IgD-negative memory B cell (primary cell): ENCODE results near the gene SGCD. TPM values are rescaled to one million over a fixed set of nuclear protein-coding genes. Genes with fewer than 3 reads are reported as not detected.

Source experiments
- H3K27ac Mint-ChIP-seq, 3 donors: one replicate each; pipeline ENCODE4 v1.8.0; 2020 to 2022; ENCODE audit warnings: mild to moderate bottlenecking in 3 of 3, mixed read lengths in 3 of 3, moderate library complexity in 1 of 3
- H3K27me3 Mint-ChIP-seq: one replicate; pipeline ENCODE4 v1.8.0; 2021; ENCODE audit warnings: mixed read lengths
- H3K36me3 Mint-ChIP-seq: one replicate; pipeline ENCODE4 v1.8.0; 2020; ENCODE audit warnings: mild to moderate bottlenecking, mixed read lengths
- H3K4me1 Mint-ChIP-seq, 3 donors: one replicate each; pipeline ENCODE4 v1.8.0; 2020 to 2022; ENCODE audit warnings: mixed read lengths in 3 of 3, mild to moderate bottlenecking in 1 of 3
- H3K4me3 Mint-ChIP-seq, 4 donors: one replicate each; pipeline ENCODE4 v1.8.0; 2020 to 2022; ENCODE audit warnings: mild to moderate bottlenecking in 4 of 4, mixed read lengths in 4 of 4, moderate library complexity in 3 of 4
- H3K9me3 Mint-ChIP-seq, 3 donors: one replicate each; pipeline ENCODE4 v1.8.0; 2020 to 2021; ENCODE audit warnings: mixed read lengths in 3 of 3, mild to moderate bottlenecking in 1 of 3
- polyA plus RNA-seq: library from polyadenylated mRNA; unstranded; fragments of 300-500 nt; fragmentation: Illumina TruSeq; gene quantifications from one replicate; pipeline ENCODE4 v1.2.3, GENCODE V29; 2021

Gene SGCD
- polyA plus RNA-seq, 1 donor from 2014 or later: not detected

GRCh38 chr5:156715287-156715686, 388.3 kb downstream of the SGCD start:
- no peak overlapping the region for H3K27ac Mint-ChIP-seq
- no peaks in the 10 kb centered on the region for H3K27me3 Mint-ChIP-seq
- no peak overlapping the region for H3K4me3 Mint-ChIP-seq
- no peaks in the 10 kb centered on the region for H3K9me3 Mint-ChIP-seq
- H3K4me1 Mint-ChIP-seq: no peaks in the 10 kb centered on the region
- H3K36me3 Mint-ChIP-seq: no peaks in the 10 kb centered on the region

- no peaks in the 10 kb centered on the region for H3K36me3 Mint-ChIP-seq
- no peak overlapping the region for H3K27ac Mint-ChIP-seq
- H3K4me3 Mint-ChIP-seq: no peak overlapping the region
- H3K9me3 Mint-ChIP-seq: no peaks in the 10 kb centered on the region
- no peaks in the 10 kb centered on the region for H3K4me1 Mint-ChIP-seq
- H3K27me3 Mint-ChIP-seq: no peaks in the 10 kb centered on the region
Observed at GRCh38 chr5:156716591-156717380, 389.8 kb downstream of the SGCD start.

- no peak overlapping the region for H3K4me3 Mint-ChIP-seq
- H3K27me3 Mint-ChIP-seq: peaks cover 2% of the 10 kb centered on the region
- H3K4me1 Mint-ChIP-seq: no peaks in the 10 kb centered on the region
- no peak overlapping the region for H3K27ac Mint-ChIP-seq
- no peaks in the 10 kb centered on the region for H3K9me3 Mint-ChIP-seq
- H3K36me3 Mint-ChIP-seq: no peaks in the 10 kb centered on the region
Observed at GRCh38 chr5:156718985-156719384, 392.0 kb downstream of the SGCD start.

- Mint-ChIP-seq H3K27ac (no peak overlapping the region), H3K4me1 (no peaks in the 10 kb centered on the region), H3K27me3 (peaks cover 5% of the 10 kb centered on the region), H3K36me3 (peaks cover 3% of the 10 kb centered on the region), H3K4me3 (no peak overlapping the region), H3K9me3 (no peaks in the 10 kb centered on the region)
Observed at GRCh38 chr5:156722358-156722757, 395.4 kb downstream of the SGCD start.

GRCh38 chr5:156735477-156735876, 408.5 kb downstream of the SGCD start:
- Mint-ChIP-seq H3K27ac (no peak overlapping the region), H3K36me3 (no peaks in the 10 kb centered on the region), H3K27me3 (peaks cover 3% of the 10 kb centered on the region)

GRCh38 chr5:156741516-156741915, 414.6 kb downstream of the SGCD start:
- H3K4me1 Mint-ChIP-seq: no peaks in the 10 kb centered on the region
- no peaks in the 10 kb centered on the region for H3K36me3 Mint-ChIP-seq
- peaks cover 0 to 5% (median 0%) of the 10 kb centered on the region in 3 donors for H3K9me3 Mint-ChIP-seq
- no peak overlapping the region for H3K27ac Mint-ChIP-seq
- no peak overlapping the region for H3K4me3 Mint-ChIP-seq
- no peaks in the 10 kb centered on the region for H3K27me3 Mint-ChIP-seq

More at GRCh38 chr5:156735477-156735876, 408.5 kb downstream of the SGCD start:
- Mint-ChIP-seq H3K9me3 (peaks cover 0 to 2% (median 0%) of the 10 kb centered on the region in 3 donors), H3K4me3 (no peak overlapping the region), H3K4me1 (no peaks in the 10 kb centered on the region)

- Mint-ChIP-seq H3K4me1 (peaks cover 6 to 9% (median 7%) of the 10 kb centered on the region in 3 donors), H3K9me3 (no peaks in the 10 kb centered on the region), H3K4me3 (no peak overlapping the region), H3K27me3 (no peaks in the 10 kb centered on the region), H3K36me3 (no peaks in the 10 kb centered on the region), H3K27ac (no peak overlapping the region)
Observed at GRCh38 chr5:156753846-156754245, 426.9 kb downstream of the SGCD start.

- Mint-ChIP-seq H3K9me3 (no peaks in the 10 kb centered on the region), H3K4me1 (peaks cover 6 to 9% (median 7%) of the 10 kb centered on the region in 3 donors), H3K27ac (no peak overlapping the region), H3K36me3 (no peaks in the 10 kb centered on the region), H3K27me3 (no peaks in the 10 kb centered on the region), H3K4me3 (no peak overlapping the region)
Observed at GRCh38 chr5:156755421-156756087, 428.6 kb downstream of the SGCD start.

- no peaks in the 10 kb centered on the region for H3K27me3 Mint-ChIP-seq
Observed at GRCh38 chr5:156758011-156758791, 431.2 kb downstream of the SGCD start.

GRCh38 chr5:156759156-156759555, 432.2 kb downstream of the SGCD start:
- no peaks in the 10 kb centered on the region for H3K36me3 Mint-ChIP-seq
- no peaks in the 10 kb centered on the region for H3K27me3 Mint-ChIP-seq
- no peak overlapping the region for H3K27ac Mint-ChIP-seq
- H3K9me3 Mint-ChIP-seq: no peaks in the 10 kb centered on the region
- H3K4me3 Mint-ChIP-seq: no peak overlapping the region
- H3K4me1 Mint-ChIP-seq: peaks cover 4 to 9% (median 7%) of the 10 kb centered on the region in 3 donors

More at GRCh38 chr5:156758011-156758791, 431.2 kb downstream of the SGCD start:
- no peaks in the 10 kb centered on the region for H3K9me3 Mint-ChIP-seq
- H3K4me3 Mint-ChIP-seq: no peak overlapping the region
- no peak overlapping the region for H3K27ac Mint-ChIP-seq
- H3K4me1 Mint-ChIP-seq: peaks cover 5 to 9% (median 7%) of the 10 kb centered on the region in 3 donors
- no peaks in the 10 kb centered on the region for H3K36me3 Mint-ChIP-seq

- Mint-ChIP-seq H3K27me3 (no peaks in the 10 kb centered on the region), H3K4me1 (no peaks in the 10 kb centered on the region), H3K9me3 (no peaks in the 10 kb centered on the region), H3K4me3 (no peak overlapping the region), H3K27ac (no peak overlapping the region), H3K36me3 (no peaks in the 10 kb centered on the region)
Observed at GRCh38 chr5:156762771-156763170, 435.8 kb downstream of the SGCD start.

- no peak overlapping the region for H3K4me3 Mint-ChIP-seq
- no peaks in the 10 kb centered on the region for H3K4me1 Mint-ChIP-seq
- no peaks in the 10 kb centered on the region for H3K27me3 Mint-ChIP-seq
- no peaks in the 10 kb centered on the region for H3K9me3 Mint-ChIP-seq
- no peaks in the 10 kb centered on the region for H3K36me3 Mint-ChIP-seq
- no peak overlapping the region for H3K27ac Mint-ChIP-seq
Observed at GRCh38 chr5:156764176-156764971, 437.4 kb downstream of the SGCD start.

GRCh38 chr5:156774273-156774672, 447.3 kb downstream of the SGCD start:
- Mint-ChIP-seq H3K4me1 (no peaks in the 10 kb centered on the region), H3K9me3 (peaks cover 0 to 2% (median 0%) of the 10 kb centered on the region in 3 donors), H3K4me3 (no peak overlapping the region), H3K36me3 (no peaks in the 10 kb centered on the region), H3K27ac (no peak overlapping the region), H3K27me3 (peaks cover 4% of the 10 kb centered on the region)

- Mint-ChIP-seq H3K27ac (no peak overlapping the region), H3K4me1 (no peaks in the 10 kb centered on the region), H3K9me3 (peaks cover 0 to 2% (median 0%) of the 10 kb centered on the region in 3 donors), H3K4me3 (no peak overlapping the region), H3K36me3 (no peaks in the 10 kb centered on the region), H3K27me3 (peaks cover 10% of the 10 kb centered on the region)
Observed at GRCh38 chr5:156778139-156778706, 451.3 kb downstream of the SGCD start.
